Large intestine (tissue), 3 donors: ENCODE measurements around the gene HDAC4. TPM values are rescaled to one million over a fixed set of nuclear protein-coding genes. Genes with fewer than 3 reads are reported as not detected.

ENCODE experiments used
- DNase-seq, 2 donors: peaks; one replicate each; pipeline versions ENCODE4 v3.0.0 to v3.0.0-alpha.2; 2013
- H3K27ac ChIP-seq: one replicate; pipeline ENCODE4 v1.5.1; 2013; ENCODE audit warnings: low read length
- H3K27me3 ChIP-seq: 2 replicates; pipeline ENCODE4 v1.6.1; 2013; ENCODE audit warnings: low read length; ENCODE audit not compliant: control insufficient read depth, insufficient read depth
- H3K36me3 ChIP-seq: 2 replicates; pipeline ENCODE4 v1.6.1; 2013; ENCODE audit warnings: low read length; ENCODE audit not compliant: control insufficient read depth, insufficient read depth
- H3K4me1 ChIP-seq: one replicate; pipeline ENCODE4 v1.6.1; 2013; ENCODE audit warnings: low read length; ENCODE audit not compliant: control insufficient read depth, insufficient read depth
- H3K4me3 ChIP-seq: one replicate; pipeline ENCODE4 v1.5.1; 2013; ENCODE audit warnings: low read length
- H3K9me3 ChIP-seq: one replicate; pipeline ENCODE4 v1.6.1; 2013; ENCODE audit warnings: mild to moderate bottlenecking, low read depth, low read length, moderate library complexity; ENCODE audit not compliant: control insufficient read depth
- WGBS: methylation state at CpG from one replicate; pipeline ENCODE4 v1.1.5; 2013; ENCODE audit warnings: low lambda C conversion rate; ENCODE audit not compliant: insufficient coverage; 5-methylcytosine and 5-hydroxymethylcytosine counted together
- polyA plus RNA-seq: library from polyadenylated mRNA; unstranded; fragments of 120-200 nt; gene quantifications from one replicate; pipeline ENCODE4 v1.2.1, GENCODE V29; 2013

The HDAC4 gene
- polyA plus RNA-seq, 1 donor = 10.7 TPM

- Histone ChIP-seq H3K36me3 (peaks cover 40% of the 10 kb centered on the region), H3K4me1 (no peaks in the 10 kb centered on the region), H3K4me3 (no peak overlapping the region), H3K9me3 (no peaks in the 10 kb centered on the region), H3K27ac (no peak overlapping the region), H3K27me3 (no peaks in the 10 kb centered on the region)
- WGBS = no CpG with 5 or more reads among the region's 19 CpGs
- no peak for DNase-seq
Observed at GRCh38 chr2:239146011-239146641, 254.7 kb downstream of the HDAC4 start.

GRCh38 chr2:239145601-239146000 lies 255.2 kb downstream of the HDAC4 start:
- Histone ChIP-seq H3K4me3 (no peak overlapping the region), H3K9me3 (no peaks in the 10 kb centered on the region), H3K27ac (no peak overlapping the region), H3K36me3 (peaks cover 40% of the 10 kb centered on the region), H3K27me3 (no peaks in the 10 kb centered on the region), H3K4me1 (no peaks in the 10 kb centered on the region)
- WGBS = no CpG with 5 or more reads among the region's 9 CpGs
- DNase-seq = no peak

GRCh38 chr2:239145106-239145505 lies 255.7 kb downstream of the HDAC4 start:
- no peak overlapping the region for H3K4me3 ChIP-seq
- H3K9me3 ChIP-seq = no peaks in the 10 kb centered on the region
- no peaks in the 10 kb centered on the region for H3K27me3 ChIP-seq
- no peak for DNase-seq
- H3K27ac ChIP-seq = no peak overlapping the region
- no peaks in the 10 kb centered on the region for H3K4me1 ChIP-seq
- no CpG with 5 or more reads among the region's 15 CpGs for WGBS
- peaks cover 43% of the 10 kb centered on the region for H3K36me3 ChIP-seq

GRCh38 chr2:239144713-239144999 lies 256.2 kb downstream of the HDAC4 start:
- Histone ChIP-seq H3K27me3 (no peaks in the 10 kb centered on the region), H3K4me1 (no peaks in the 10 kb centered on the region), H3K36me3 (peaks cover 44% of the 10 kb centered on the region), H3K4me3 (no peak overlapping the region), H3K27ac (no peak overlapping the region), H3K9me3 (no peaks in the 10 kb centered on the region)
- DNase-seq = no peak
- no CpG with 5 or more reads among the region's 5 CpGs for WGBS

GRCh38 chr2:239143858-239144712 lies 256.7 kb downstream of the HDAC4 start:
- Histone ChIP-seq H3K36me3 (peaks cover 49% of the 10 kb centered on the region), H3K4me1 (no peaks in the 10 kb centered on the region), H3K4me3 (no peak overlapping the region), H3K27me3 (no peaks in the 10 kb centered on the region), H3K9me3 (no peaks in the 10 kb centered on the region), H3K27ac (no peak overlapping the region)
- 60% methylated on average over 1 of the region's 29 CpGs for WGBS
- DNase-seq = peak in 1 of 2 donors; percentile 27

GRCh38 chr2:239142806-239143205 lies 258.0 kb downstream of the HDAC4 start:
- H3K27me3 ChIP-seq = no peaks in the 10 kb centered on the region
- no peak overlapping the region for H3K4me3 ChIP-seq
- no peaks in the 10 kb centered on the region for H3K9me3 ChIP-seq
- peaks cover 50% of the 10 kb centered on the region for H3K36me3 ChIP-seq
- WGBS = no CpG with 5 or more reads among the region's 9 CpGs
- H3K4me1 ChIP-seq = no peaks in the 10 kb centered on the region
- H3K27ac ChIP-seq = no peak overlapping the region
- no peak for DNase-seq

GRCh38 chr2:239142296-239142695 lies 258.5 kb downstream of the HDAC4 start:
- Histone ChIP-seq H3K4me1 (no peaks in the 10 kb centered on the region), H3K27ac (no peak overlapping the region), H3K4me3 (no peak overlapping the region), H3K27me3 (no peaks in the 10 kb centered on the region), H3K36me3 (peaks cover 49% of the 10 kb centered on the region), H3K9me3 (no peaks in the 10 kb centered on the region)
- WGBS = no CpG with 5 or more reads among the region's 13 CpGs
- DNase-seq = no peak

- H3K4me1 ChIP-seq = no peaks in the 10 kb centered on the region
- WGBS = no CpG with 5 or more reads among the region's 14 CpGs
- no peak overlapping the region for H3K4me3 ChIP-seq
- peaks cover 56% of the 10 kb centered on the region for H3K36me3 ChIP-seq
- no peak for DNase-seq
- no peaks in the 10 kb centered on the region for H3K9me3 ChIP-seq
- no peaks in the 10 kb centered on the region for H3K27me3 ChIP-seq
- no peak overlapping the region for H3K27ac ChIP-seq
Observed at GRCh38 chr2:239141021-239141760, 259.6 kb downstream of the HDAC4 start.

- WGBS = no CpG with 5 or more reads among the region's 23 CpGs
- Histone ChIP-seq H3K9me3 (no peaks in the 10 kb centered on the region), H3K4me1 (no peaks in the 10 kb centered on the region), H3K4me3 (no peak overlapping the region), H3K27ac (no peak overlapping the region), H3K27me3 (no peaks in the 10 kb centered on the region), H3K36me3 (peaks cover 60% of the 10 kb centered on the region)
- no peak for DNase-seq
Observed at GRCh38 chr2:239140346-239141020, 260.3 kb downstream of the HDAC4 start.

- H3K9me3 ChIP-seq = no peaks in the 10 kb centered on the region
- peaks cover 56% of the 10 kb centered on the region for H3K36me3 ChIP-seq
- no peaks in the 10 kb centered on the region for H3K4me1 ChIP-seq
- no peak overlapping the region for H3K4me3 ChIP-seq
- H3K27ac ChIP-seq = no peak overlapping the region
- no peak for DNase-seq
- no peaks in the 10 kb centered on the region for H3K27me3 ChIP-seq
- WGBS = no CpG with 5 or more reads among the region's 29 CpGs
Observed at GRCh38 chr2:239139566-239139965, 261.3 kb downstream of the HDAC4 start.
